GM19467 (cell line): ENCODE data around the gene SLC35F1.

Experiments used
- ATAC-seq: cut with Tn5 transposase; IDR thresholded peaks from one replicate; pipeline ENCODE4 v1.9.1; 2021; ENCODE audit warnings: mild to moderate bottlenecking, moderate library complexity; ENCODE audit not compliant: unreplicated experiment

SLC35F1 gene

DNA sequence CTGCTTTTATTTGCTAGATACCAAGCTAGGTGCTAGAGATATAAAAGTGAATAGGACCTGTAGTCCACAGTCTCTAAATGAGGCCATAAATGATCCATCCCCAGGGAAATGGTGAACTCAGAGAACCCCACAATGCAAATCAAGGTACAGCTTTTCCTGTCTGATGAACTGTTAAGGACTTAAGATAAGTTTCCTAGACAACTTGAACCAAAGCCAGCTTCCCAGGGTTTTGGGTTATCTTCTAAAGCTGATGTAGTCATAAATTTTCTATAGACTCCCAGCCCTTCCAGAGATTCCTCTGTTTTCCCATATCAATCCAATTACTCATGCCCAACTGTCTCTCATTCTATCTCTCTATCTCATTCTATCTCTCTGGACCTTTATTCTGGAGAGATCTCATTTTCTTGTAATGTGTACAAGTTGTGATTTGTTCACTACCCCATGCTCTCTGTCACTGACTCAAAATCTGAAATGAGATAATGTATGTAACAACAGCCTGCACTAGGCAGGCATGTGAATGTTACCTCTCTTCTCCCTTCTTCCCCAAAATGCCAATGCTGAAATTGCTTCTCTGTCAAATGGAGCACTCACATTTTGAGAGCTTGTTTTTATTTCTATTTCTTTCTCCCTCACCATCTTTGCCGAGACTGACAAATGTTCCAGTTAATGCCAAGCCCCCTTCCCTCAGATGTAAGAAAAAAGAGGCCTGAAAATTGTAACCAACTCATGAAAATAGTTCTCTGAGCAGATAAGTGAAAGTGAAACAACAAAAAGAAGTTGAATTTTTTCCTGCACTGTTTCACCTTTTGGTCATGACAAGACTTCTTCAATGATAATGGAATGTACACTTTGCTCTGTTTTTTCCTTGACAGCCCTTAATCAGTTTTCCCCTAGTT lies 279.9 kb downstream of the SLC35F1 start:
- ATAC-seq = peak; percentile 51

GRCh38 chr6:118187568-118188164 lies 280.6 kb downstream of the SLC35F1 start:
- ATAC-seq = peak; percentile 39

DNA sequence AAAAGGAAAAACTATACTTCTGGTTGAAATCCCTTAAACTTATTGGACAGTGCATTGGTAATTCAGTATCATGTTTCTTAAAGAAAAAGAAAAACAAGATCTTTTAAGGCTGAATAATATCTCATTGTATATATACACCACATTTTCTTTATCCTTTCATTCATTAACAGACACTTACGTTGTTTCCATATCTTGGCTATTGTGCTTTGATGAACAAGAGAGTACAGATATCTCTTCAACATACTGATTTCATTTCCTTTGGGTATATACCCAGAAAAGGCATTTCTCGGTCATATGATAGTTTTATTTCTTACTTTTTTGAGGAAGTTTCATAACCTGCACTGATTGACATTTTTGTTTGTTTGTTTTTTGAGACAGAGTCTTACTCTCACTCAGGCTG lies 281.5 kb downstream of the SLC35F1 start:
- no peak for ATAC-seq

DNA sequence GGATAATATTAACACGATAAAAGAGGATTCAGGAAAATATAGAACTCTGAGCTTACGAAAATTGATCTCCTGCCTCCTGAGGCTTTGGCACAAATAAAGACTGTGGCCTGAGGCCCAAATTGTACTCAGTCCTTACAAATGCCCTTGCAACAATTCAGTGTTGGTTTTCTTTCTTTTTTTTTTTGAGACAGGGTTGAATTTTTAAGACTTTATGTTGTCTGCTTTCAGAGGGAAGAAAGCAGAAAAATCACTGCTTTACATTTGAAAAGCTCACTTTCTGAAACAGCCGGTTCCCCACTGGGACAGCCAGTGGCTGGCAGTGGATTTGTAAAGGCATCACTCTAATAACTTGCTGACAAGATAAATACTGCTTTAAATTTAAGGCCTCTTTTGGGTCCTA lies 290.5 kb downstream of the SLC35F1 start:
- no peak for ATAC-seq

- no peak for ATAC-seq
Observed at GRCh38 chr6:118198746-118199145, 291.7 kb downstream of the SLC35F1 start.

GRCh38 chr6:118200160-118200559 lies 293.1 kb downstream of the SLC35F1 start:
- ATAC-seq = no peak

DNA sequence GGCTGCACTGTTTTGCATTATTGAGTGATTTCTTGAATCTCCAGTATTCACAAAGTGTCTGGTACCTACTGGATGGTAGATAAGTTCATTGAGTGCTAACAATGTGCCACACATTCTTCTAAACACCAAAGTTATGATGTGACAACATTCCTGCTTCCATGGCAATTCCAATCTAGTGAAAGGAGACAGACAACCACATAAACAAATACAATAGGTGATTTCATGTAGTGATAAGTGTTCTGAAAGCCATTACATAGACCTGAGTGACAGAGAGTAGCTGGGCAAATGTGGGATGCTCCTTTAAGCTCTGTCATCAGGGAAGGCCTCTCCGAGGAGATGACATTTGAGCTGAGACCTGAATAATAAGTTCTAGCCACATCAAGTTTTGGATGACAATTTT lies 295.5 kb downstream of the SLC35F1 start:
- no peak for ATAC-seq

GRCh38 chr6:118203545-118203944 lies 296.5 kb downstream of the SLC35F1 start:
- ATAC-seq = no peak

GRCh38 chr6:118206221-118206620 lies 299.2 kb downstream of the SLC35F1 start:
- no peak for ATAC-seq

GRCh38 chr6:118207947-118208346 lies 300.9 kb downstream of the SLC35F1 start:
- ATAC-seq = no peak

- no peak for ATAC-seq
Observed at GRCh38 chr6:118212451-118213173, 305.5 kb downstream of the SLC35F1 start.

GRCh38 chr6:118215269-118215668 lies 308.2 kb downstream of the SLC35F1 start:
- no peak for ATAC-seq

DNA sequence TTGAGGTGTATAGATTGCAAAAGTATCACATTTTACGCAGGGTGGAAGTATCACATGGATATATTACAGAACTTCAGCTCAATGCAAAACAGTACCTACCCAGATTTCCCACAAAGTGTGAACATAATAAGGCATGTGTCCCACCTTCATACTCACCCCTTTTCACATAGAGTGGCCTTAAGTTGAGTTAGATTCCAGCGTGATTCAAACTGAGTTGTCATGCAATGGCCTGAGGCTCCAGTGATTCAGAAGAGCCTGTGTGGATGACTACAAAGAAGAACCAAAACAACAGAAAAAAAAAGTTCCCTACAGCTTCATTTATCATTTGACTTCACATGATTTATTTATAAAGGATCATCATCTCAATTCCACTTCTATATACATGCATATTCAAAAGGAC lies 309.7 kb downstream of the SLC35F1 start:
- ATAC-seq = no peak

- ATAC-seq = no peak
Observed at GRCh38 chr6:118218156-118218555, 311.1 kb downstream of the SLC35F1 start.

DNA sequence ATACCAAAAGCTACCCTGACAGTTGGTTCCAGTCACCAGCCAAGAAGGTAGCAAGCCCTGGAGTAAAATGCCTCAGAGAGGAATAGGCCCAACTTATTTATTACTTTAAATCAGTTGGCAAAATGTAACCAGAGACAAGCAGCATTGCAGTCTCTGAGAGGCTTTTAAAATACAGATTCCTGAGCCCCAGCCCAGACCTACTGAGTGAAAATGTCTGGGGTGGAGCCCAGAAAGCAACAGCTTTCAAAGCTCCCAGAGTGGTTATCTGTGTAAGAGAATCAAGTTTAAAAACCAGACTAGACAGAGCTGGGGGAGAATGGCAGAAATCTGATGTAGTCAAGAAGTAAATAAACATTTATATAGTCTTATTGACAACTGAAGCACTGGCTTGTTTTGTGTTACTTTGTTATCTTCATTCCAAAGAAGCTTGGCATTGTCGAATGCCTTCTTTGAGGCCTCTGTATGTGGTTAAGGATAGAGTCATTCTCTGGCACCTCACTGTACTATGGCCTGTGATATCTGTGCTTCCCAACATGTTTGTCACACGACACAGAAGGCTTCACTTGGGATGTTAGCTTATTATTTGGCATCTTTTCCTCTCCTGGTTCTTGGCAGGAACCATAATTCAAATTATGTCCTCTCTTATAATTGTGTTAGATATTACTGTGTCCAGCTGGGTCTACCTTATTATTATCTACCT lies 313.5 kb downstream of the SLC35F1 start:
- no peak for ATAC-seq

DNA sequence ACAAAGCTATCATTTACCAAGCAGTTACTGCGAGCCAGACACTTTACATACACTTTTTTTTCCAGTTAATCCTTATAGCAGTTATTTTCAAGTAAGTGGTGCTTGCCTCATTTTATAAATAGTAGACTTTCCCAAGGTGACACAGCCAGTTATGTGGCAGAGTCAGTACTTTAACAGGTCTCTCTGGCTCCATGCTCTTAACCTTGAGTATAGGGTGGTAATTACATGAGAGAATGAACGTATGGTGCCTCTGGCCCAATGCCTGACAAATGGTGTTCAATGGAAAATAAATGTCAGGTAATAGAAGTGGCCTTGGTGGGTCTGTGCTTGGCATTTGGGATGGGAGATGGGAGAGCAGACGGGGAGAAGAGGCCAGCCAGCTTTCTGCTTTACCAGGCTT lies 316.3 kb downstream of the SLC35F1 start:
- ATAC-seq = no peak

DNA sequence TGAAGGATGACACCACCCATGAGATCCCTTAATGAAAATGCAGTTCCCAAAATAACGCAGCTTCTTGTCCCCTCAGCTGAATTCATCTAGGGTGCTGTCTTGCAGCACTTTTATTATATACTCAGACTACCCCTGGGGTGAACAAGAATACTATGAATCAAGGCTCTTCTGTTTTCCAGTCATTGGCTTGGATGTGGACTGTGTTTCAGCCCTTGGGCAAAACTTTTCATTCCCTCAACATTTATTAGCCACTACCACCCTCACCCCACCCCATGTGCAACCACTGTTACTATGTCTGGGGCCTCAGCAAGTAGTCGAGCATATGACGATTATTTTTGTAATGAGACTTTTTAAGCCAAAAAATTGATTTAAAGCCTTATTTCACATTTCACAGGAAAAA lies 321.8 kb downstream of the SLC35F1 start:
- no peak for ATAC-seq

DNA sequence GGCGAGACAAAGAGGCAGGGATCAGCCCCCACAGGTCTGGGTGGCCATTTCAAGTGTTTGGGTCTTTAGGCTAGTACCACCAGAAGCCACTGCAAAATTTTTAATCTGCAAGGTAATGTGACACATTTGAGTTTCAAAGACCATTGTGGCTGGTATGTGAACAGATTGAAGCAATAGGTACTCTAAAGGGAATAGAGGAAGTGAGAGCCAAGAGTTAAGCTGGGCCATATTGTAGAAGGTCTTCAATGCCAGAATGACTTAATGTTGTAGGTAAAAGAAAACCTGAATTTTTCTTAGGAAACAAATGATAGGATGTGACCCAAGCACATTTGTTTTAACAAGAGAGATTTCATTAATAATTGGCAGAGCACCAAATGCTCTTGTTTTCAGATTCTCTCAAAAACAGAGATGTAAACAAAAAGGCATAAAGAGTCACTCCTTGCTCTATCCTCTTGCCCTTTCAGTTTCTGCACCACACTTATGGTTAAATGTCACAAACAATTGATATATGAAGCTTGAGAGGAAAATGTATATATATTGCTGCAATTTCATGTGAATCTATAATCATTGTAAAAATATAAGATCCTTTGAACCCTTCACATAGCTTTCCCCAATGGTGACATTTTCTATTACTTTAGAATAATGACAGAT lies 333.9 kb downstream of the SLC35F1 start:
- no peak for ATAC-seq

DNA sequence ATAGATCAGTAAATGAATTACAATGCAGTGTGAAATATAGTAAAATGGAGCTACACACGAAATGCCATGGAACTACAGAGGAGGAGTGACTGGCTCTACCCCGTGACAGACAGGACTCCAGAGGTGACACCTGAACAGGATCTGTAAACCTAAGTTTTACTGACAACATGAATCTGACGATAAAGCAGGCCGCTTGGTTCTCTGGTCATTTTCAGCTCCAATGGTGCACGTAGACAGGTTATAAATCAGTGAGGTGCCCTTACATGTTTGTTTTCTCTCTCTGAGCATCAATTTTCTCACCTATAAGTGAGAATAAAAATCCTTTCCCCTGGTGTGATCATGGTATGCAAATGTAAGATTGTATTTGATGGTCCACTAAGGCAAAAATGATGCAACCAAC lies 339.3 kb downstream of the SLC35F1 start:
- ATAC-seq = no peak

DNA sequence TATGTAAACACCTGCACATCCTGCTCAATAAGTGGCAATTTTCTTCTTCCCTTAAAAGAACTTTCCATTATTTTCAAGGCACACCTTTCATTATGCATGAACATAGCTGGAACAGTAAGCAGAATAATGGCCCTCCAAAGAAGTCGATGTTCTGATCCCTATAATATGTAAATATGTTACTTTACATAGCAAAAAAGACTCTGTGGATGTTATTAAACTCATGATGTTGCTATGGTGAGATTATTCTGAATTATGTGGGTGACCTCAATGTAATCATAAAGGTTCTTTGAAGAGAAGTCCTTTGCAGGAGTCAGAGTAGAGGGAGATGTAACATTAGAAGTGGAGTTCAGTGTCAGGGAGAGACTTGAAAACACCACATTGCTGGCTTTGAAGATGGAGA lies 341.1 kb downstream of the SLC35F1 start:
- no peak for ATAC-seq

DNA sequence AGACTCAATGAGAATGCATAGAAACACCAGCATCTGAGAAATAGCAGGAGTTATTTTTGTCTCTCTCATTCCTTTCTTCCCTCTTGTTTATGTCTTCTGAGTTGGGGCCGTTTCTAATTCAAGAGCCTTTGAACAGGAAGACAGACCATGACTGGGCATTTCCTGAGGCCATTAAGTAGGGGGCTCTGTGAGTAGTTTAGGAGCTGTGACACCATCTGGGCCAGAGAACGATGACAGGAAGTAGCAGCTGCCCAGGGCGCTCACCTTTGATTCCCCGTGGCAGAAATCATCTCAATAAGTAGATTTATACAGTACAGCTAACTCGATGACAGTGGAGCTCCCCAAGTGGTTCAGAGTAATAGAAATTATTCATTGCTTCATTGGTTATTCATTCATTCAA lies 342.6 kb downstream of the SLC35F1 start:
- ATAC-seq = no peak
